HCT116 (cell line): ENCODE measurements around the gene ABCG1. TPM values are rescaled to one million over a fixed set of nuclear protein-coding genes. Genes with fewer than 3 reads are reported as not detected.

Source experiments
- ATAC-seq: fragments of 200-7000 bp; cut with Tn5 transposase; 2 replicates; pipeline ENCODE4 v1.9.1; 2020; ENCODE audit warnings: mild to moderate bottlenecking, moderate library complexity
- Bru-seq: library from RNA; stranded (reverse); fragments of 400-500 nt; gene quantifications from one replicate; lab custom pipeline; 2021; lab: Mats Ljungman, UMichigan
- BruChase-seq, 2 experiments: library from RNA; stranded (reverse); fragments of 400-500 nt; gene quantifications; one replicate each; lab custom pipeline; 2021; lab: Mats Ljungman, UMichigan
- BruUV-seq: library from RNA; stranded (reverse); fragments of 400-500 nt; replicated peaks from 2 replicates; lab custom pipeline; 2021; lab: Mats Ljungman, UMichigan
- CTCF ChIA-PET: fragments of 300-600 bp; sonication (Branson Sonifier 250); formaldehyde crosslinking; loops from one replicate; lab custom pipeline; 2021; ENCODE audit warnings: antibody characterized with exemption; lab: Charles Lee
- POLR2A ChIA-PET: fragments of 300-600, 350-600 bp; sonication (Branson Sonifier 250); formaldehyde crosslinking; loops from one replicate; lab custom pipeline; 2021; ENCODE audit warnings: antibody characterized with exemption; lab: Charles Lee
- RAD21 ChIA-PET, 2 experiments: fragments of 300-600 bp; sonication (Branson Sonifier 250); formaldehyde crosslinking; loops; one replicate each; lab custom pipeline; 2023; ENCODE audit warnings: low total read pairs in 2 of 2; ENCODE audit not compliant: uncharacterized antibody in 2 of 2, unreplicated experiment in 2 of 2, low non-redundant PET in 1 of 2; lab: Charles Lee
- DNase-seq: peaks from one replicate; pipeline ENCODE4 v3.0.0-alpha.2; 2010; ENCODE audit warnings: low read depth, low spot score
- H2AFZ ChIP-seq: fragments of 200-600 bp; shearing (Covaris generic), sonication (generic); 2 replicates; pipeline ENCODE4 v1.6.1; 2017; ENCODE audit warnings: low read depth, mixed run types, mixed read lengths, antibody characterized with exemption, low read length; ENCODE audit not compliant: poor library complexity, severe bottlenecking
- H3K27ac ChIP-seq: 2 replicates; pipeline ENCODE4 v1.5.1; 2012; ENCODE audit warnings: low read depth, low read length
- H3K27me3 ChIP-seq: fragments of 200-600 bp; sonication (generic); 2 replicates; pipeline ENCODE4 v1.6.1; 2016; ENCODE audit warnings: mixed run types, low read length, mixed read lengths; ENCODE audit not compliant: insufficient read depth
- H3K36me3 ChIP-seq, 2 experiments: fragments of 200-500 bp in 1 of 2; fragments of 200-600 bp in 1 of 2; sonication (Bioruptor generic) in 1 of 2; sonication (generic) in 1 of 2; 2 replicates each; pipeline versions ENCODE4 v1.5.1 to v1.6.1; 2014 to 2016; ENCODE audit warnings: low read length in 2 of 2, inconsistent platforms in 1 of 2, mixed read lengths in 1 of 2, mixed run types in 1 of 2; ENCODE audit not compliant: insufficient read depth in 2 of 2, control insufficient read depth in 1 of 2
- H3K4me1 ChIP-seq, 2 experiments: fragments of 200-600 bp in 1 of 2; sonication (generic) in 1 of 2; 2 replicates each; pipeline versions ENCODE4 v1.5.1 to v1.6.1; 2012 to 2017; ENCODE audit warnings: low read length in 2 of 2, inconsistent platforms in 1 of 2, mild to moderate bottlenecking in 1 of 2, mixed read lengths in 1 of 2, mixed run types in 1 of 2, moderate library complexity in 1 of 2; ENCODE audit not compliant: insufficient read depth in 2 of 2, control insufficient read depth in 1 of 2
- H3K4me2 ChIP-seq: fragments of 200-600 bp; sonication (generic); 2 replicates; pipeline ENCODE4 v1.6.1; 2017; ENCODE audit warnings: mixed run types, low read length, mixed read lengths
- H3K4me3 ChIP-seq, 2 experiments: fragments of 200-600 bp in 1 of 2; sonication (generic) in 1 of 2; replicated peaks in 1 of 2; 2 replicates each; pipeline ENCODE4 v1.5.1; 2011 to 2016; ENCODE audit warnings: low read length in 2 of 2, control low read depth in 1 of 2, low read depth in 1 of 2, mild to moderate bottlenecking in 1 of 2, mixed read lengths in 1 of 2, mixed run types in 1 of 2
- H3K79me2 ChIP-seq: fragments of 200-600 bp; sonication (generic); 2 replicates; pipeline ENCODE4 v1.6.1; 2017; ENCODE audit warnings: mild to moderate bottlenecking, mixed run types, low read length, moderate library complexity, mixed read lengths; ENCODE audit not compliant: insufficient read depth
- H3K9ac ChIP-seq: fragments of 200-600 bp; sonication (generic); 2 replicates; pipeline ENCODE4 v1.6.1; 2016; ENCODE audit warnings: low read length, mixed read lengths
- H3K9me2 ChIP-seq: fragments of 200-600 bp; sonication (generic), shearing (Covaris generic); 2 replicates; pipeline ENCODE4 v1.6.1; 2017; ENCODE audit warnings: mixed run types, mild to moderate bottlenecking, moderate library complexity; ENCODE audit not compliant: insufficient read depth
- H3K9me3 ChIP-seq, 2 experiments: fragments of 200-500 bp in 1 of 2; fragments of 200-600 bp in 1 of 2; sonication (Bioruptor generic) in 1 of 2; sonication (generic) in 1 of 2; 2 replicates each; pipeline ENCODE4 v1.6.1; 2014 to 2017; ENCODE audit warnings: low read length in 2 of 2, mixed read lengths in 2 of 2, inconsistent platforms in 1 of 2, low read depth in 1 of 2, mild to moderate bottlenecking in 1 of 2, mixed run types in 1 of 2, moderate library complexity in 1 of 2; ENCODE audit not compliant: control insufficient read depth in 1 of 2, insufficient read depth in 1 of 2
- H4K20me1 ChIP-seq: fragments of 200-600 bp; sonication (generic), shearing (Covaris generic); 2 replicates; pipeline ENCODE4 v1.6.1; 2017; ENCODE audit warnings: mixed run types, mild to moderate bottlenecking, moderate library complexity; ENCODE audit not compliant: insufficient read depth
- ATF3 ChIP-seq: IDR thresholded peaks from 2 replicates; pipeline ENCODE4 v1.6.1; 2012
- CEBPB ChIP-seq: IDR thresholded peaks from 2 replicates; pipeline ENCODE4 v1.6.1; 2012; ENCODE audit warnings: low read depth
- EGR1 ChIP-seq: IDR thresholded peaks from 2 replicates; pipeline ENCODE4 v1.6.1; 2012; ENCODE audit warnings: low read depth
- EZH2 ChIP-seq: fragments of 200-600 bp; sonication (generic); IDR thresholded peaks from 2 replicates; pipeline ENCODE4 v1.6.1; 2017; ENCODE audit warnings: antibody characterized with exemption, mixed run types
- EZH2phosphoT487 ChIP-seq: fragments of 200-600 bp; IDR thresholded peaks from 2 replicates; pipeline ENCODE4 v1.6.1; 2018; ENCODE audit warnings: antibody characterized with exemption, borderline replicate concordance
- FOSL1 ChIP-seq: IDR thresholded peaks from 2 replicates; pipeline ENCODE4 v1.6.1; 2012; ENCODE audit warnings: low read depth
- MAX ChIP-seq: IDR thresholded peaks from 2 replicates; pipeline ENCODE4 v1.6.1; 2012
- POLR2A ChIP-seq: IDR thresholded peaks from 2 replicates; pipeline ENCODE4 v1.7.0; 2011; ENCODE audit warnings: borderline replicate concordance; ENCODE audit not compliant: insufficient read depth, insufficient read length; ENCODE audit errors: extremely low read depth
- POLR2AphosphoS5 ChIP-seq: IDR thresholded peaks from 2 replicates; pipeline ENCODE4 v1.6.1; 2011; ENCODE audit warnings: mild to moderate bottlenecking, low read depth, low read length, moderate library complexity
- RAD21 ChIP-seq: IDR thresholded peaks from 2 replicates; pipeline ENCODE4 v1.6.1; 2012; ENCODE audit warnings: low read depth, mild to moderate bottlenecking
- SIN3A ChIP-seq: IDR thresholded peaks from 2 replicates; pipeline ENCODE4 v1.6.1; 2012; ENCODE audit warnings: low read depth
- SP1 ChIP-seq: IDR thresholded peaks from 2 replicates; pipeline ENCODE4 v1.6.1; 2012; ENCODE audit warnings: low read depth
- TCF7L2 ChIP-seq: IDR thresholded peaks from 2 replicates; pipeline ENCODE4 v1.7.0; 2011; ENCODE audit warnings: borderline replicate concordance, inconsistent platforms; ENCODE audit not compliant: insufficient read depth, insufficient read length; ENCODE audit errors: extremely low read depth
- ZFX ChIP-seq: fragments of 450-650 bp; IDR thresholded peaks from 2 replicates; pipeline ENCODE4 v1.6.1; 2017
- intact Hi-C: fragments of 100-400 bp; cut with micrococcal nuclease; formaldehyde crosslinking; loops from 2 replicates; pipeline ENCODE4 v1.10.0; 2022
- long read RNA-seq: library from polyadenylated mRNA; unstranded; transcript quantifications from one replicate; pipeline ENCODE4 v2.0.0, GENCODE V29; 2021; ENCODE audit not compliant: unreplicated experiment
- polyA plus RNA-seq: library from polyadenylated mRNA; unstranded; fragments of >200 nt; gene quantifications from 2 replicates; pipeline ENCODE4 v1.2.1, GENCODE V29; 2012; ENCODE audit warnings: missing spikeins
- total RNA-seq: library from RNA; stranded (reverse); gene quantifications from one replicate; pipeline ENCODE4 v1.2.1, GENCODE V29; 2021; ENCODE audit not compliant: unreplicated experiment
- TF ChIP-seq, protein P1 (sequence below): IDR thresholded peaks from 2 replicates; pipeline ENCODE4 v1.6.1; 2011; ENCODE audit warnings: mild to moderate bottlenecking, low read length, moderate library complexity; ENCODE audit not compliant: insufficient replicate concordance; ENCODE audit errors: extremely low read depth
- TF ChIP-seq, protein P2 (sequence below): IDR thresholded peaks from 2 replicates; pipeline ENCODE4 v1.6.1; 2012; ENCODE audit warnings: low read depth

Gene ABCG1
- total RNA-seq (1.6 TPM), Bru-seq, nascent RNA (percentile 35 among the genes with signal in this experiment), BruChase-seq, experiment 1, labeled RNA remaining after a 6-hour chase (percentile 33 among the genes with signal in this experiment), BruChase-seq, experiment 2, labeled RNA remaining after a 2-hour chase (percentile 29 among the genes with signal in this experiment)
- polyA plus RNA-seq, result 2.3 and 2.8 TPM in 2 replicates
- long read RNA-seq, partial matches to known transcripts, result 1 of 6 reads
- long read RNA-seq, other reads (novel, unspliced or antisense), result 1 of 6 reads

DNA sequence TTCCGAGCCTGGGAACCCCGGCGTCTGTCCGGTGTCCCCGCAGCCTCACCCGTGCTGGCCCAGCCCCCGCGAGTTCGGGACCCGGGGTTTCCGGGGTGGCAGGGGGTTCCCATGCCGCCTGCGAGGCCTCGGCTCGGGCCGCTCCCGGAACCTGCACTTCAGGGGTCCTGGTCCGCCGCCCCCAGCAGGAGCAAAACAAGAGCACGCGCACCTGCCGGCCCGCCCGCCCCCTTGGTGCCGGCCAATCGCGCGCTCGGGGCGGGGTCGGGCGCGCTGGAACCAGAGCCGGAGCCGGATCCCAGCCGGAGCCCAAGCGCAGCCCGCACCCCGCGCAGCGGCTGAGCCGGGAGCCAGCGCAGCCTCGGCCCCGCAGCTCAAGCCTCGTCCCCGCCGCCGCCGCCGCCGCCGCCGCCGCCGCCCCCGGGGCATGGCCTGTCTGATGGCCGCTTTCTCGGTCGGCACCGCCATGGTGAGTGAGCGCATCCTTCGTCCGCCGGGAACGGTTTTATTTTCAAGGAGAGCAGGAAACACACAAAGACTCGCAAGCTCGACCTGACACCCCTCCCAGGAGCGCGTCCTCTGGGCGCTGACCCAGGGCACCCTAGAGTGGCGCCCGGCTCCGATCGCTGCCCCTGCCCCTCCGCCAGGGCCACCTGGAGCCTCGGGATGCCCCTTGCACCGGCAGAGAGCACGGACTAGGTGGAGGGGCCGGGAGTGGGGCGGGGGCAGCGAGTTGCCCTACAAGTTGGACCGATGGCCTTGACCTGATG, at the start of gene ABCG1:
ABCG1 (plus strand) TSS at position 305 of the 770 bp plus-strand sequence; CDS start at position 428, 123 bp downstream.
- H3K4me1 ChIP-seq, result peaks cover 11 to 16% of the 10 kb centered on the region in 2 experiments; a peak in 3 of 4 replicates
- RAD21 ChIA-PET, result no interaction called here
- peak; percentile 83 for ATAC-seq
- DNase-seq, result no peak
- TF ChIP-seq POLR2AphosphoS5 (no peak), SIN3A (no peak), FOSL1 (no peak), ATF3 (no peak), ZFX (no peak), EZH2phosphoT487 (no peak), EGR1 (no peak), RAD21 (no peak), SP1 (no peak), TCF7L2 (no peak), CEBPB (no peak), EZH2 (no peak), MAX (no peak), POLR2A (no peak)
- TF ChIP-seq, protein P1, sequence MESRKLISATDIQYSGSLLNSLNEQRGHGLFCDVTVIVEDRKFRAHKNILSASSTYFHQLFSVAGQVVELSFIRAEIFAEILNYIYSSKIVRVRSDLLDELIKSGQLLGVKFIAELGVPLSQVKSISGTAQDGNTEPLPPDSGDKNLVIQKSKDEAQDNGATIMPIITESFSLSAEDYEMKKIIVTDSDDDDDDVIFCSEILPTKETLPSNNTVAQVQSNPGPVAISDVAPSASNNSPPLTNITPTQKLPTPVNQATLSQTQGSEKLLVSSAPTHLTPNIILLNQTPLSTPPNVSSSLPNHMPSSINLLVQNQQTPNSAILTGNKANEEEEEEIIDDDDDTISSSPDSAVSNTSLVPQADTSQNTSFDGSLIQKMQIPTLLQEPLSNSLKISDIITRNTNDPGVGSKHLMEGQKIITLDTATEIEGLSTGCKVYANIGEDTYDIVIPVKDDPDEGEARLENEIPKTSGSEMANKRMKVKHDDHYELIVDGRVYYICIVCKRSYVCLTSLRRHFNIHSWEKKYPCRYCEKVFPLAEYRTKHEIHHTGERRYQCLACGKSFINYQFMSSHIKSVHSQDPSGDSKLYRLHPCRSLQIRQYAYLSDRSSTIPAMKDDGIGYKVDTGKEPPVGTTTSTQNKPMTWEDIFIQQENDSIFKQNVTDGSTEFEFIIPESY, result no peak
- TF ChIP-seq, protein P2, sequence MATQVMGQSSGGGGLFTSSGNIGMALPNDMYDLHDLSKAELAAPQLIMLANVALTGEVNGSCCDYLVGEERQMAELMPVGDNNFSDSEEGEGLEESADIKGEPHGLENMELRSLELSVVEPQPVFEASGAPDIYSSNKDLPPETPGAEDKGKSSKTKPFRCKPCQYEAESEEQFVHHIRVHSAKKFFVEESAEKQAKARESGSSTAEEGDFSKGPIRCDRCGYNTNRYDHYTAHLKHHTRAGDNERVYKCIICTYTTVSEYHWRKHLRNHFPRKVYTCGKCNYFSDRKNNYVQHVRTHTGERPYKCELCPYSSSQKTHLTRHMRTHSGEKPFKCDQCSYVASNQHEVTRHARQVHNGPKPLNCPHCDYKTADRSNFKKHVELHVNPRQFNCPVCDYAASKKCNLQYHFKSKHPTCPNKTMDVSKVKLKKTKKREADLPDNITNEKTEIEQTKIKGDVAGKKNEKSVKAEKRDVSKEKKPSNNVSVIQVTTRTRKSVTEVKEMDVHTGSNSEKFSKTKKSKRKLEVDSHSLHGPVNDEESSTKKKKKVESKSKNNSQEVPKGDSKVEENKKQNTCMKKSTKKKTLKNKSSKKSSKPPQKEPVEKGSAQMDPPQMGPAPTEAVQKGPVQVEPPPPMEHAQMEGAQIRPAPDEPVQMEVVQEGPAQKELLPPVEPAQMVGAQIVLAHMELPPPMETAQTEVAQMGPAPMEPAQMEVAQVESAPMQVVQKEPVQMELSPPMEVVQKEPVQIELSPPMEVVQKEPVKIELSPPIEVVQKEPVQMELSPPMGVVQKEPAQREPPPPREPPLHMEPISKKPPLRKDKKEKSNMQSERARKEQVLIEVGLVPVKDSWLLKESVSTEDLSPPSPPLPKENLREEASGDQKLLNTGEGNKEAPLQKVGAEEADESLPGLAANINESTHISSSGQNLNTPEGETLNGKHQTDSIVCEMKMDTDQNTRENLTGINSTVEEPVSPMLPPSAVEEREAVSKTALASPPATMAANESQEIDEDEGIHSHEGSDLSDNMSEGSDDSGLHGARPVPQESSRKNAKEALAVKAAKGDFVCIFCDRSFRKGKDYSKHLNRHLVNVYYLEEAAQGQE, result no peak
- POLR2A ChIA-PET, result no interaction called here
- H3K9me2 ChIP-seq, result no peaks in the 10 kb centered on the region
- intact Hi-C loops, result no loop called here
- H3K9me3 ChIP-seq, result no peaks in the 10 kb centered on the region
- H3K79me2 ChIP-seq, result no peaks in the 10 kb centered on the region
- no peaks in the 10 kb centered on the region for H3K27me3 ChIP-seq
- CTCF ChIA-PET, result interaction anchor here (0.8 kb wide), 1 partner anchor 20 kb away, joined by 3 read pairs; no protein-coding TSS in a partner anchor
- no TSS peak for BruUV-seq
- H2AFZ ChIP-seq, result peak within 1 kb of the TSS; percentile 85
- no peaks in the 10 kb centered on the region for H4K20me1 ChIP-seq
- H3K4me3 ChIP-seq, result peak within 1 kb of the TSS; percentile 26 to 50
- peak within 1 kb of the TSS; percentile 53 for H3K4me2 ChIP-seq
- 0 out of 2 replicates have a peak within 1 kb of the TSS, but pooled peaks have one; percentile 17 for H3K9ac ChIP-seq
- H3K36me3 ChIP-seq, result no peaks in the 10 kb centered on the region
- no peak within 1 kb of the TSS for H3K27ac ChIP-seq
